Measurements from ENCODE around the gene BDNF. TPM values are rescaled to one million over a fixed set of nuclear protein-coding genes. Genes with fewer than 3 reads are reported as not detected.

BDNF gene
- total RNA-seq, 2 donors from 2014 or later: 0.10 to 0.40 TPM

DNA sequence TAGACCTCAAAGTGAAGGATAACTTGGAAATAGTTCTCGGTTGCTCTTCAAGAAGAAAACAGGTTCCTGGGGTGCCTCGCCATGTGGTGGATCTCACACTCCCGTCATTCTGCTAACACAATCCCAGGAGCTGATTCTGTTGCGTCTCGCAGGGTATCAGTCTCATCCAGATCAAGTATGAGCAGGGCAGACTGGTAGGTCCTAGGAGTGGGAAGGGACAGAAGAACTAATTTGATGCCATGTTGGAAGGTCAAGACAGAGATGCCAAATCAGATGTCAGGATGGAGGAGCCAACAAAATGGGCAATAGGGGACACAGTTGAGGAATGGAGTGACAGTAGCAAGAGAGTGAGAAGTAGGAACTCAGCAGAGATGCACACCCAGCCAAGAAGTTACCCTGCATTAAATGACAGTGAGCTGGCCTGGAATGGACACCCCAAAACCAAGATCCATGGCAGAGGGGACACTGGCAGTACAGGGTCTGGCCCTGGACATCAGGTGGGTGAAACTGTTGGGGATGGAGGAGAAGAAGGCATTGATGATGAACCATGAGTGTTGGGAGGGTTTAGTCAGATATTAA lies 76.2 kb downstream of the BDNF start:
- Histone ChIP-seq H3K27me3 (no peaks in the 10 kb centered on the region), H3K9ac (ENCODE audit: low read depth in 2 of 2, low read length in 2 of 2) (no peak overlapping the region), H3K4me3 (no peak overlapping the region), H3K9me3 (no peaks in the 10 kb centered on the region), H3K36me3 (no peaks in the 10 kb centered on the region), H3K27ac (no peak overlapping the region), H3K4me1 (no peaks in the 10 kb centered on the region)
- intact Hi-C loops (cut with DNase I): no loop called here
- TF ChIP-seq, protein P1, sequence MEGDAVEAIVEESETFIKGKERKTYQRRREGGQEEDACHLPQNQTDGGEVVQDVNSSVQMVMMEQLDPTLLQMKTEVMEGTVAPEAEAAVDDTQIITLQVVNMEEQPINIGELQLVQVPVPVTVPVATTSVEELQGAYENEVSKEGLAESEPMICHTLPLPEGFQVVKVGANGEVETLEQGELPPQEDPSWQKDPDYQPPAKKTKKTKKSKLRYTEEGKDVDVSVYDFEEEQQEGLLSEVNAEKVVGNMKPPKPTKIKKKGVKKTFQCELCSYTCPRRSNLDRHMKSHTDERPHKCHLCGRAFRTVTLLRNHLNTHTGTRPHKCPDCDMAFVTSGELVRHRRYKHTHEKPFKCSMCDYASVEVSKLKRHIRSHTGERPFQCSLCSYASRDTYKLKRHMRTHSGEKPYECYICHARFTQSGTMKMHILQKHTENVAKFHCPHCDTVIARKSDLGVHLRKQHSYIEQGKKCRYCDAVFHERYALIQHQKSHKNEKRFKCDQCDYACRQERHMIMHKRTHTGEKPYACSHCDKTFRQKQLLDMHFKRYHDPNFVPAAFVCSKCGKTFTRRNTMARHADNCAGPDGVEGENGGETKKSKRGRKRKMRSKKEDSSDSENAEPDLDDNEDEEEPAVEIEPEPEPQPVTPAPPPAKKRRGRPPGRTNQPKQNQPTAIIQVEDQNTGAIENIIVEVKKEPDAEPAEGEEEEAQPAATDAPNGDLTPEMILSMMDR (IDR thresholded peaks at IDR 0.05): no peak
- DNase-seq: no peak

DNA sequence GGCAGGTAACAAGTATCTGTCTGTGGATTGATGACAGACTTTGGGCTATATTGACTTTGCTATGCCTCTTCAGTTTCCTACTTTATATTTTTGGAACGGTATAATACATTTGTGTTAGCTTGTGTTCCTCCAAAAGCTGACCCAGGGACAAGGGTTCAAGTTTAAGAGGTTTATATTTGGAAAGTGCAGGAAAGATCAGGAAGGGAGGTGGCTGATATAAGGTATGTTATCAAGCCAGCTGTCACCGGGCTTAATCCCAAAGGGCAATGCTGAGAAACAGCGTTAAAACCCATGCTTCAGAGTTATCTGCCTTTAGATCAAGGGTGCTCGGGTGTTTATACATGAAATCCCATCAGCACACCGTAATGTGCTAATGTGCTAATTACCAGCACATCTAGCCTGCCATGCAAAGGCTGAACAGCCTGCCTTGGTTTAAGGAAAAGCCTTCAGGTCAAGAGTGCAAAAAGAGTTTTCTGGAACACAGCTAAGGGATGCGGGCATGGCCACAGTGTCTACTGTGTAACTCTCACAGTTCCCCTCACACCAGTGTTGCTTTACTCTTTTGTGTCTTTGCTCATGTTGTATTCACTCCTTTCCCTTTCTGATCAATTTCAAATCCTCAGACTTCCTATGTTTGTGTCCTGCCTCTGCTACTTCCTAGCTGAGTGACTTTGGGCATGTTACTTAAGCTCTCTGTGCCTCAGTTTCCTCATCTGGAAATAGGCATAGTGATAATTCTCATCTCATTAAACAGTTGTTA lies 77.5 kb downstream of the BDNF start:
- H3K4me3 ChIP-seq: no peak overlapping the region
- intact Hi-C loops (cut with DNase I): no loop called here
- H3K27ac ChIP-seq: no peak overlapping the region
- H3K9ac ChIP-seq (ENCODE audit: low read depth in 2 of 2, low read length in 2 of 2): no peak overlapping the region
- TF ChIP-seq, protein P1 (IDR thresholded peaks at IDR 0.05): no peak
- no peaks in the 10 kb centered on the region for H3K27me3 ChIP-seq
- no peaks in the 10 kb centered on the region for H3K36me3 ChIP-seq
- no peak for DNase-seq
- no peaks in the 10 kb centered on the region for H3K9me3 ChIP-seq
- H3K4me1 ChIP-seq: no peaks in the 10 kb centered on the region

DNA sequence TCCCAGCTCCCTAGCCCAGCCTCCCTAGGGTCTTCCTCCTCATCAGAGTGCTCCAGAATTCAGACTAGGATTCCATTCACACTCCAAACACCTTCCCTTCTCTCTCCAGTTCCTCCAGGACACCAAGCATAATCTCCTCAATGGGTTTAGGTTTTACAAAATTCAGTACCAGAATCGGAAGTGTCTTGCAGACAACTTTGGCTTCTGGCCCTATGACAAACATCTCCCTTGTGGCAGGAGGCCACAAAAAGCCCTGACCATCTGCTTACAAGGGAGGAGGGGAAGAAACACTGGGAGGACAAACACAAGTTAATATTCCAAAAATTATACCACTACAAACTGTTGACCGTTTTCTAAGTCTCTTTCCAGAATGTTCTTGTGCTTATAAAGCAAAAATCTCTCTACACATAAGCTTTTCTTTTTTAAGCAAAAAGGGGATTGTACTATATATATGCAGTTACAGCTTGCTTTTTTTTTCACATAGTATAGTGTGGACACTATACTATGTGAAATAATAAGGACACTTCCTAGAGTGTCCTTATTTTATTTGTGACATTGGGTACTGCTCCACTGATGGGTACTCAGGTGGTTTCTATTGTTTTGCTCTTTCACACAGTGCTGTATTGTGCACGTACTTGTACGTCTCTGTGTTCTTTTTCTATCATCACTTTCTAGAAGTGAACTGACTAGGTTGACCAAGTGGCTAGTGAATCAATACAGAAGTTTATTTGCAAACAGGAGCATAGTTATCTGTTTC lies 78.7 kb downstream of the BDNF start:
- Histone ChIP-seq H3K27ac (no peak overlapping the region), H3K4me1 (no peaks in the 10 kb centered on the region), H3K27me3 (no peaks in the 10 kb centered on the region), H3K4me3 (no peak overlapping the region), H3K36me3 (no peaks in the 10 kb centered on the region), H3K9me3 (no peaks in the 10 kb centered on the region), H3K9ac (ENCODE audit: low read depth in 2 of 2, low read length in 2 of 2) (no peak overlapping the region)
- intact Hi-C loops (cut with DNase I): no loop called here
- no peak for DNase-seq
- TF ChIP-seq, protein P1 (IDR thresholded peaks at IDR 0.05): no peak

DNA sequence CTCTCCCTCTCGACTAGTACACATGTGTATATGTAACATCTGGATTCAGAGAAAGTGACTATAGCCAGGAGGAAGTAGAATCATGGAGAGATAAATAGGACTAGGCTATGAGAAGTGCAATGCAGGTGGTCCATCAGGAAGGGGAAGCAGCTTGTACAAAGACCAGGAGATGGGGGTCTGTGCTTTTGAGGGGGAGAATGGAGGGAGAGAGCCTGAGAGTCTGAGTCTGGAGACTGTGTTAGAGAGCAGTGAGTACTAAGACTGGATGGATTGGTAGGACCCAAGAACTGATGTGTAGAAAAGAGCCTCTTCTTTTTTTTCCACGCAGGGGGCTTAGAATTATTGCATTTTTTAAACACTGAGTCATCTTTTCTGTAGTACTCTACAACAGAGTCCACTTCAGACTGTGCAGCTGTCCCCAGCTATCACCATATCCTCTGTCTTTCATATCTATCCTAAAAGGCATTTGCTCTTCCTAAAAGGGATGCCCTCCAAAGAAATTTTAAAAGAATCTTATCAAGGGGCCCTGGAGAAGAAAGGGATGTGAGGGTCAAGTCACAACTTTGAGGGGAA lies 80.4 kb downstream of the BDNF start:
- H3K27ac ChIP-seq: no peak overlapping the region
- no peaks in the 10 kb centered on the region for H3K36me3 ChIP-seq
- no peaks in the 10 kb centered on the region for H3K4me1 ChIP-seq
- DNase-seq: no peak
- no peak overlapping the region for H3K4me3 ChIP-seq
- TF ChIP-seq, protein P1 (IDR thresholded peaks at IDR 0.05): no peak
- H3K9ac ChIP-seq (ENCODE audit: low read depth in 2 of 2, low read length in 2 of 2): no peak overlapping the region
- no peaks in the 10 kb centered on the region for H3K27me3 ChIP-seq
- intact Hi-C loops (cut with DNase I): no loop called here
- H3K9me3 ChIP-seq: no peaks in the 10 kb centered on the region

DNA sequence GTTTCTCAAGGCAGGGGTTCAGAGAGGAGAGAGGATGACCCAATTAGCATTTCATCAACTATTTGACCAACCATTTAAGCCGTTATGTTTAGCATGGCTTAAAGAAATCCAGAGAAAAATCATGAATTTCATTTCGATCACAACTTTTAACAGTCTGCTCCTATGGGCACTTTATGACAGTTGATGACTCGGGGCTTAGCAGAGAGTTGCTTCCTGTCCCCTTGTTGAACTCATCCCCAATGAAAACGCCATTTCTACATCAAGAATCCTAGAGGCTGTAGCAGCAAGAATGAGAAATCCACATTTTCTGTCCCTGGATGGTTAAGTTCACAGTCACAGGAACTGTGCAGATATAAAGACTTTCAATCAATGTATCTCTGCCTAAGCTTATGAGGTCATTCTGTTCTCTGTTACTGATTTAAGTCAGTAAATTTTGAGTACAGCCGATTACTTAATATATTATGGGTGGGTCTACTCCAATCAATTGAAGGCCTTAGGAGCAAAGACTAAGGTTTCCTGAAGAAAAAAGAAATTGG lies 81.1 kb downstream of the BDNF start:
- Histone ChIP-seq H3K27ac (no peak overlapping the region), H3K4me1 (no peaks in the 10 kb centered on the region), H3K36me3 (no peaks in the 10 kb centered on the region), H3K27me3 (no peaks in the 10 kb centered on the region), H3K9me3 (no peaks in the 10 kb centered on the region), H3K4me3 (no peak overlapping the region), H3K9ac (ENCODE audit: low read depth in 2 of 2, low read length in 2 of 2) (no peak overlapping the region)
- DNase-seq: no peak
- TF ChIP-seq, protein P1 (IDR thresholded peaks at IDR 0.05): no peak
- intact Hi-C loops (cut with DNase I): no loop called here

All from colonic mucosa (tissue), 4 donors.